Measurements from ENCODE around the gene RRP7A. TPM values are rescaled to one million over a fixed set of nuclear protein-coding genes. Genes with fewer than 3 reads are reported as not detected.
"Not testable (repeated sequence)": the region's sequence is repeated elsewhere in the genome, so short reads cannot be mapped to it uniquely, and the experiment has no call there.

RRP7A gene
- total RNA-seq, 2 donors from 2014 or later: 63.8 to 98.0 TPM

DNA sequence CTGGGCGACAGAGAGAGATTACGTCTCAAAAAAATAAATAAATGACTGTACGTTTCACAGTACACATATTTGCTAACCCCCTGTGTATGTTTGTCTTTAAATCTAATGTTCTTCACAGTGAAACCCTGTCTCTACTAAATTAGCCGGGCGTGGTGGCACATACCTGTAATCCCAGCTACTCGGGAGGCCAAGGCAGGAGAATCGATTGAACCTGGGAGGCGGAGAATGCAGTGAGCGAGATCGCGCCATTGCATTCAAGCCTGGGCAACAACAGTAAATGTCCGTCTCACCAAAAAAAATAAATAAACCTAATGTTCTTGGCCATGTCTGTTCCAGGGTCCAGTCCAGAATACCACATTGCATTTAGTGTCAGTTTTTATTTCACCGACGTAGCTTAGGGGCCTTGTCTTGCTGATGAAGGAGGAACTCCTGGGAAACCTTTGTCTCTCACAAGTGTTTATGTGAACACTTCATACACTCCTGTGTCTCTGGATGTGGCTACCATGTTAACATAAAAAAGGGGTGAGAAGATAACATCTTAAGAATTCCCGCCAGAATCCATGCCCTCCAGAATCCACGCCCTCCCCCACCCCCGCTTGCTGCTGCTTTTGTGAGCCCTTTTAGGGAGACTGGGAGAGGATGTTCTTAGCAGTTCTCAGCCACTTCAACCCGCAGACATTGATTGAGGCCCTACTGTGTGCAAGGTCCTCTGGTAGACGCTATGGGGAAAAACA lies 29.2 kb upstream of the RRP7A start:
- Mint-ChIP-seq H3K9me3 (peaks cover 27% of the 10 kb centered on the region), H3K27me3 (ENCODE audit: insufficient read depth) (peaks cover 9% of the 10 kb centered on the region), H3K27ac (peak overlapping the region; percentile 87), H3K36me3 (ENCODE audit: low read depth) (peaks cover 3% of the 10 kb centered on the region), H3K4me1 (peaks cover 24% of the 10 kb centered on the region), H3K4me3 (no peak overlapping the region)
- WGBS, 2 experiments (ENCODE audit: insufficient coverage in 1 of 2, insufficient read length in 1 of 2): 84 to 91% methylated on average over 17 to 19 of the region's 19 CpGs
- Histone ChIP-seq H3K4me1 (ENCODE audit: control insufficient read depth, insufficient read depth, low read length) (peaks cover 6% of the 10 kb centered on the region), H3K27me3 (ENCODE audit: control insufficient read depth, insufficient read depth, low read length, poor library complexity, severe bottlenecking) (no peaks in the 10 kb centered on the region), H3K4me3 (ENCODE audit: low read length) (peak overlapping the region; percentile 28), H3K9me3 (ENCODE audit: control insufficient read depth, low read length) (peaks cover 9% of the 10 kb centered on the region), H3K36me3 (ENCODE audit: control insufficient read depth, insufficient read depth, low read length) (no peaks in the 10 kb centered on the region), H3K27ac (ENCODE audit: low read depth, low read length) (peak overlapping the region; percentile 8), H3K9ac (ENCODE audit: extremely low read depth, low read length, poor library complexity, severe bottlenecking) (peak overlapping the region; percentile 44)
- DNase-seq: peak; percentile 75
- TF ChIP-seq, protein P1, sequence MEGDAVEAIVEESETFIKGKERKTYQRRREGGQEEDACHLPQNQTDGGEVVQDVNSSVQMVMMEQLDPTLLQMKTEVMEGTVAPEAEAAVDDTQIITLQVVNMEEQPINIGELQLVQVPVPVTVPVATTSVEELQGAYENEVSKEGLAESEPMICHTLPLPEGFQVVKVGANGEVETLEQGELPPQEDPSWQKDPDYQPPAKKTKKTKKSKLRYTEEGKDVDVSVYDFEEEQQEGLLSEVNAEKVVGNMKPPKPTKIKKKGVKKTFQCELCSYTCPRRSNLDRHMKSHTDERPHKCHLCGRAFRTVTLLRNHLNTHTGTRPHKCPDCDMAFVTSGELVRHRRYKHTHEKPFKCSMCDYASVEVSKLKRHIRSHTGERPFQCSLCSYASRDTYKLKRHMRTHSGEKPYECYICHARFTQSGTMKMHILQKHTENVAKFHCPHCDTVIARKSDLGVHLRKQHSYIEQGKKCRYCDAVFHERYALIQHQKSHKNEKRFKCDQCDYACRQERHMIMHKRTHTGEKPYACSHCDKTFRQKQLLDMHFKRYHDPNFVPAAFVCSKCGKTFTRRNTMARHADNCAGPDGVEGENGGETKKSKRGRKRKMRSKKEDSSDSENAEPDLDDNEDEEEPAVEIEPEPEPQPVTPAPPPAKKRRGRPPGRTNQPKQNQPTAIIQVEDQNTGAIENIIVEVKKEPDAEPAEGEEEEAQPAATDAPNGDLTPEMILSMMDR (conservative IDR thresholded peaks at IDR 0.05): no peak

DNA sequence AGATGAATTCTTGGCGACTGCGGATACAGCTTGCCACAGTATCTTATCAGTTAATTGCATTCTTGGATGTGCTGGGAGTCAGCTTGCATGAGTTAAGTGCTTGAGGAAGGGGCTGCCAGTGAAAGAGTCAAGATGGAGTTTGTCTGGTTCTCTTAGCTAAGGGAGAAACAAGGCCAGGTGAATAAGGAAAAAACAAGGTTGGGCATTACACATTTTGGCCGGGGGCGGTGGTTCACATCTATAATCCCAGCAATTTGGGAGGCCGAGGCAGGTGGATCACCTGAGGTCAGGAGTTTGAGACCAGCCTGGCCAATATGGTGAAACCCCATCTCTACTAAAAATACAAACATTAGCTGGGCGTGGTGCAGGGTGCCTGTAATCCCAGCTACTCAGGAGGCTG lies 28.5 kb upstream of the RRP7A start:
- Mint-ChIP-seq H3K27ac (peak overlapping the region; percentile 87), H3K4me1 (peaks cover 22% of the 10 kb centered on the region), H3K9me3 (peaks cover 28% of the 10 kb centered on the region)
- not testable (repeated sequence) for H3K27me3 ChIP-seq (ENCODE audit: control insufficient read depth, insufficient read depth, low read length, poor library complexity, severe bottlenecking); H3K4me3 Mint-ChIP-seq; H3K4me1 ChIP-seq (ENCODE audit: control insufficient read depth, insufficient read depth, low read length); H3K4me3 ChIP-seq (ENCODE audit: low read length); H3K27me3 Mint-ChIP-seq (ENCODE audit: insufficient read depth); H3K36me3 ChIP-seq (ENCODE audit: control insufficient read depth, insufficient read depth, low read length); DNase-seq; H3K27ac ChIP-seq (ENCODE audit: low read depth, low read length); H3K36me3 Mint-ChIP-seq (ENCODE audit: low read depth)
- WGBS, 2 experiments (ENCODE audit: insufficient coverage in 1 of 2, insufficient read length in 1 of 2): 65 to 77% methylated on average over 4 to 6 of the region's 6 CpGs
- peak overlapping the region; percentile 16 for H3K9ac ChIP-seq (ENCODE audit: extremely low read depth, low read length, poor library complexity, severe bottlenecking)
- H3K9me3 ChIP-seq (ENCODE audit: control insufficient read depth, low read length): peaks cover 11% of the 10 kb centered on the region

DNA sequence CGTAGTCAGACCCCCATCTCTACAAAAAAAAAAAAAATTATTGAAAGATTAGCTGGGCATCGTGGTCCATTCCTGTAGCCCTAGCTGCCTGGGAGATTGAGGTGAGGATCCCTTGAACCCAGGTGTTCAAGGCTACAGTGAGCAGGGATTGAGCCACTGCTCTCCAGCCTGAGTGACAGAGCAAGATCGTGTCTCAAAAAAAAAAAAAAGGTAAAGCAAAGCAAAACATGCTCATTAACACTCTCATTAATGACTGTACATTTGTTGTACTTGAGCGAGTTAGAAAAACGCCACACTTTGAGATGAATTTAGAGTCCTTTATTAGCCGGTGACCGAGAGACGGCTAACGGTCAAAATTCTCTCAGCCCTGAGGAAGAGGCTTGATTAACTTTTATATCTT lies 28.0 kb upstream of the RRP7A start:
- Histone ChIP-seq H3K9ac (ENCODE audit: extremely low read depth, low read length, poor library complexity, severe bottlenecking) (peak overlapping the region; percentile 50), H3K36me3 (ENCODE audit: control insufficient read depth, insufficient read depth, low read length) (no peaks in the 10 kb centered on the region), H3K9me3 (ENCODE audit: control insufficient read depth, low read length) (peaks cover 16% of the 10 kb centered on the region), H3K4me3 (ENCODE audit: low read length) (no peak overlapping the region), H3K27me3 (ENCODE audit: control insufficient read depth, insufficient read depth, low read length, poor library complexity, severe bottlenecking) (no peaks in the 10 kb centered on the region), H3K27ac (ENCODE audit: low read depth, low read length) (no peak overlapping the region), H3K4me1 (ENCODE audit: control insufficient read depth, insufficient read depth, low read length) (peaks cover 6% of the 10 kb centered on the region)
- peaks cover 24% of the 10 kb centered on the region for H3K4me1 Mint-ChIP-seq
- peaks cover 3% of the 10 kb centered on the region for H3K36me3 Mint-ChIP-seq (ENCODE audit: low read depth)
- DNase-seq: no peak
- H3K27me3 Mint-ChIP-seq (ENCODE audit: insufficient read depth): peaks cover 3% of the 10 kb centered on the region
- TF ChIP-seq, protein P1 (conservative IDR thresholded peaks at IDR 0.05): no peak
- 80 to 85% methylated on average over 5 to 9 of the region's 9 CpGs for WGBS, 2 experiments (ENCODE audit: insufficient coverage in 1 of 2, insufficient read length in 1 of 2)
- peak overlapping the region; percentile 87 for H3K27ac Mint-ChIP-seq
- no peak overlapping the region for H3K4me3 Mint-ChIP-seq
- peaks cover 28% of the 10 kb centered on the region for H3K9me3 Mint-ChIP-seq
